Activated gamma-delta T cell treated with Interleukin-2 at 50 U/mL for 16 hours (primary cell): Measurements from ENCODE around the gene SLC29A1.

Experiments
- DNase-seq: peaks from one replicate; pipeline ENCODE4 v3.0.0-alpha.2; 2020

SLC29A1 gene

DNA sequence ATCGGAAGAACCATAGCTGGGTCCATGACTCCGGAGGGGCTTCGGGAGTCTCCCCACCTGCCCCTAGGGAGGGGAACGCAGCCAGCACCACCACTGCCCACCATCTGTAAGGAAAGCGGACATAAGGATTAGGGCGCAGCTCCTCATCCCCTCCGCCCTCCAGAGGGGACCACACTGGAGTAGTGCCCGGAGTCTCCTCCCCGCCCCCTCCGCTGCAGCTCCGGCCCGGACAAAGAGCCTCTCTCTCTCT is 33.3 kb downstream of the SLC29A1 start:
- no peak for DNase-seq

- peak; percentile 59 for DNase-seq
These were observed 33.8 kb downstream of the SLC29A1 start, which contains the start of gene SLC35B2 for GRCh38 chr6:44257025-44257752. Gene SLC35B2 (minus strand): TSS chr6:44257528. CDS start chr6:44257410, 118 bp downstream.

DNA sequence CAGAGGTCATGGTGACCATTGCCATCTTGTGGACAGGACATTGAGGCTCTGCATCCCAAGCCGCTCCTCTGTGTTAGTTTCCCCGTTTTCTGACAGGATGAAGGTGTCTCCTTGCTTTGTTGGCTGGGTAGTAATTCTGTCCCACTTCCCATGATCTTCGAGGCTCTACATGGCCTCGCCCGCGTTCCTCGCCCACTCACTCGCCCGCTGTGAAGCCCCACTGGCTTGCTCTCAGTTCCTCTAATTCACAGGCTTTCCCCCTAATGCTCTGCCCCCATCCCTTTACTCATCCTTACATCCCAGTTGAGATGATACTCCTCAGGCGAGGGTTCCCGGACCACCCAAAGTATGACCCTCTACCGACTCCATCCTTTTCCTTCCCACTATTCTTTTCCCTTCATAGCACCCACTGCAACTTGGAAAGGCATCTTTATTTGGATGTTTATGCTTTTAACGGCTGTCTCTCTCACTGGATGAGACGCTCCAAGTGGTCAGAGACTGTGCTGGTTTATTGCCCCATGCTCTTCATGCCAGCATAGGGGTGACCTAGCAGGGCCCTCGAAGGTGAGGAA is 34.4 kb downstream of the SLC29A1 start:
- no peak for DNase-seq

DNA sequence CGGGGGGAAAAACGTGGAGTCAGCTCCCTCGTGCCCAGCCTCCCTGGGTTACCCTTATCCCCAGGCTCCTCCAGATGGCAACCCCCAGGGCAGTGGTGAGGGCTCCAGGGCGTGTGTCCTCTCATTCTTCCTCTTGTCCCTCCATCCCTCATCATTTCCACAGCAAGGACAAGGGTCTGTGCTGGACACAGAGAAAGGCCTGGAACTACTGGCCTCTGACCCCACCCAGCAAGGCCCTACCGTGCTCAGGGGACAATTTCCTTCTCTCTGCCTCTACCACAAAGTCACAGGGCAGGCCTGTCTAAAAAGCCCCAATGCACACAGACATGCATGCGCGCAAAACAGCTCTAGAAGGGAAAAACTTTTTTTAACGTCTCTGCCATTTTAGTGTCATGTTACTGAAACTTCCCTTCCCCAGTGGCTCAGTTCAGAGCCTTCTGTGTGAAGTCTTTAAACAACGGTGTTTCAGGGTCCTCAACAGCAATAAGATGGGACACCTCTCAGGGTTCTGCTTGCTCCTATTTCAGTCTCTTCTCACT is 35.0 kb downstream of the SLC29A1 start:
- DNase-seq, result no peak

- DNase-seq, result no peak
These were observed 35.5 kb downstream of the SLC29A1 start for GRCh38 chr6:44258921-44259320.

GRCh38 chr6:44260011-44260410 is 36.6 kb downstream of the SLC29A1 start:
- no peak for DNase-seq

- DNase-seq, result no peak
These were observed 37.3 kb downstream of the SLC29A1 start for GRCh38 chr6:44260451-44261297.

GRCh38 chr6:44261581-44261980 is 38.2 kb downstream of the SLC29A1 start:
- no peak for DNase-seq

GRCh38 chr6:44262467-44263353 is 39.3 kb downstream of the SLC29A1 start:
- DNase-seq, result no peak

DNA sequence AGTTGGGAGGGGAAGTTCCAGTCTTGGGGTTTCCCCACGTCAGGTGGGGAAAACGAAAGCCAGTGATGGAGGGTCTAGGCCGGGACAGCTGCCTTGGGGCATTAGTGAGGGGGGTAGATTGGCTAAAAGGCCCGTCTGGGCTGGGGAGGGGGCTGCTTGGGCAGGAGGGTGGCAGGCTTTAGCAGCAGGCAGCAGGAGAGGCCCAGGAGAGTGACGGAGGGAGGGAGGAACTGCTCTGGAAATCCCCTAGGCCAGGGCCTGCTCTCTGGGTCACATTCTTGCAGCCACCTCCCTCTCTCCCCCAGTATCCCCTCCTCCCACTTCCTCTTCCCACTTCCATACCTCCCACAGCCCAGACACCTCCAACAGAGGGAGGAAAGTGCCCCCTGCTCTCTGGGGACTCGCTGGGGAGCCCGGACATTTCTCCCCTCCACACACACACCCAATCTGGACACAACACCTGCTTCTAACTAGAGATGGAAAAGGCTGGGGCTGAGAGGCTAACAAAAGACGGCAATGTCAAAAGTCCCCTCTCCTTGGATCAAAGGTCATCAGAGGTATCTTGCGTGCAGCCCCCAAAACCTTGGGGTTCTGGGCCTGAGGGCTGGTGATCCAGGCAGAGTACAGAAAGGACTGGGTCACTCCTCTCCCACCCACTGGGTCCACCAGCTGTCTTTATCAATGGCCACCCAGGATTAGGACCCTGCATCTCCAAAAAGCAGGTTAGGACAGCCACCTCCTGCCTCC is 40.1 kb downstream of the SLC29A1 start:
- DNase-seq, result no peak

DNA sequence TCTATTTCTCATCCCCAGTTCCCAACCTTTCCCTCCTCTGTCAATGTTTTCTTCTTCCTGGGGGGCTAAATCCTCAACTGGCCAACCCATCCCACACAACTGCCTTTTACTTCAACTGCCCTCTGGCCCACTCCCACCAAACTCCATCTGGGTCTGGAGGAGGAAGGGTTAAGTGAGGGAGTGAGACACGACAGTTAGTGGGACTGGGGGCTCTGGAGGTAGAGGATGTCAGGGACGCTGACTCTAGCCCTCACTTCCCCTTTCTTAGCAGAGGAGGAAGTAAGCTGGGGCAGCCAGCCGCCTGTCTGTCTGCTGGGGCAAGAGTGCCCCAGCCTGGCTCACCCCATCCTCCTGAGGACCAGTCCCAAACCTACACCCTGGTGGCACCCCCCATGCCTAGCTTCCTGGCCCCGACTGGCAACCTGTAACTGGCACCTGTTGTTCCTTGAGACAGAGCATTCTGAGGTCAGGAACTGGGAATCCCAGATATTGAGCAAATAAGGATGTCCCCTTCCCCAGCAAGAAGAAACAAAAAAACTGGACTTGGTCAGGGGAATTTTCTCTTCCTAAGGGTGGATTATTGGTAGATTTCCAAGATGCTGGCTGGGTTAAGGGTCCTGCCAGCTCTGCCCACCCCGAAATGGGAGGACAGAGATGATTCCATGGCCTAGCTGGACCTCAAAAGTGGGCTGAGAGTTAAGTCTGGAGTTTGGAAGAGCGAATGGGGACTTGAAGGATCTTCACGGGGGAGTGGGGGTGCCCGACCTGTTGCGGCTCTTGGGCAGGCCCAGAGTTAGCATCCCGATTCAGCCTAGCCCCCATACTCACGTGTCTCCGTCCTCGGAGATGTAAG is 41.0 kb downstream of the SLC29A1 start:
- DNase-seq, result peak; percentile 33

DNA sequence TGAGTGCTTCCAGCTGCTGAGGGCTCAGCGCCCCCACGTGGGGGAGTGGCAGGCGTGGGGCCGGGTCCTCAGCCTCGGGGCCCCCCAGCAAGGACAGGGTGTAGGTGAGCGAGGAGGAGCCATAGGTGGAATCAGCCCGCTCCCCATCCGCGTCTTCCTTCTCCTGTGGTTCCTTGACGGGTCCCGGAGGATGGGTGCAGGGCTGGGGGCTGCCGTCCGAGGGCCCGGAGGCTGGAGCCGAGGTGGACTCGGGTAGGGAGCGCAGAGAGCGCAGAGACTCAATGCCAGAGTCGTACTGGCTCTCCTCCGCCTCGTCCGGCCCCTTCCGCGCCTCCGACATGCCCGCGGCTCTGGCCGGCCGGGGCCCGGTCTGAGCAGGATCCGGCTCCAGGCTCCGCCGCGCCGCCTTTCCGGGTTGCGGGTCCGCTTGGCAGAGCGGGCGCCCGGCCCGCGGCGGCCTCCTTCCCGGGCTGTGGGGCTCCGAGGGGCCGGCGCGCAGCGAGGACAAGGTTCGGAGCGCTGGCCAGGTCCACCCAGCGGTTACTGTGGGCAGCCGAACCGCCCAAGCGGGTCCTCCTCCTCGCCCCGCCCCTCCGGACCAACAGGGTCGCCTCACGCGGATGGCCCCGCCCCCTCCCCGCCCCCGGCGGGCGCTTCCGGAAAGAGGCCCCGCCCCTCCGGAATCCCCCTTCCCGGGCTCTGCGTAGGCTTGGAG is 41.8 kb downstream of the SLC29A1 start, which contains the start of gene NFKBIE:
TSS of gene NFKBIE (minus strand) at position 545 of the 715 bp plus-strand sequence. CDS start at position 340, 205 bp downstream.
- DNase-seq, result peak; percentile 92

DNA sequence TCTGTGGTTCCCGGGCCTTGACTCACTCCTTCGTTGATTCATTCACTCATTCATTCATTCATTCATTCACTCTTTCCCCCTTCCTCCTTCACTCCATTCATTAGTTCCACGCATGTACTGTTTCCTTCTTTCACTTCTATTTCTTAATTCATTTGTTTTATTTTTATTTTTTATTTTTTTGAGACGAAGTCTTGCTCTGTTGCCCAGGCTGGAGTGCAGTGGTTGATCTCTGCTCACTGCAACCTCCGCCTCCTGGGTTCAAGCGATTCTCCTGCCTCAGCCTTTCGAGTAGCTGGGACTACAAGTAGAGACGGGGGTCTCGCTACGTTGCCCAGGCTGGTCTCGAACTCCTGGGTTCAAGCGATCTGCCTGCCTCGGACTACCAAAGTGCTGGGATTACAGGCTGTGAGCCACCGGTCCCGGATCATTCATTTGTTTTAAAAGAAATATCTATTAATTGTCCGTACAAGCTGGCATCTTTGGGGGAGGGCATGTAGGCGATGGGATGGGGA is 42.4 kb downstream of the SLC29A1 start:
- no peak for DNase-seq

GRCh38 chr6:44266347-44266746 is 43.0 kb downstream of the SLC29A1 start:
- no peak for DNase-seq

GRCh38 chr6:44267252-44267651 is 43.9 kb downstream of the SLC29A1 start:
- no peak for DNase-seq

DNA sequence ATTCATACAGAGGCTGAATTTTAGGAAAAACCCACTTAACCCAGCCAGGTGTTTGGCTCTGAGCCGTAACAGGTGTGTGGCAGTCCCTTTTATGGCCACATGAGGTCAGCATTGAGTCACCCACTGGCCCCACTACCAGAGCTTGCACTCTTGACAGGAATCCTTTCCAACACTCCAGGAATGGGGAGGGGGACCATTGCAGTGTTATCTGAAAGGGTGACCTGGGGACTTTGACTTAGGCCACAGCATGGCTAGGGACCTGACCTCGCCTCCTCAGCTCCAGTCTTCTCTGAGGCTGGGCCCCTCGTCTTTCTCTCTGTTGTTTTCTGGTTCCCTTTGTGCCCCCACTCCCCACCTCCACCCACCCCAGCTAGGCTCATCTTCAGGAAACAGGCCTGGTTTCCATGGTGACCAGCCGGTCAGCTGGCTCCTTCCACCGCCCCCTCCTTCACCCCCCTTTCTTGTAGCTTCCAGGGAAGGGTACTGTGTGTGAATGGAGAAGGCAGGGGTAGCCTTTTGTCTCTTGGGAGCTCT is 44.8 kb downstream of the SLC29A1 start:
- peak; percentile 55 for DNase-seq

DNA sequence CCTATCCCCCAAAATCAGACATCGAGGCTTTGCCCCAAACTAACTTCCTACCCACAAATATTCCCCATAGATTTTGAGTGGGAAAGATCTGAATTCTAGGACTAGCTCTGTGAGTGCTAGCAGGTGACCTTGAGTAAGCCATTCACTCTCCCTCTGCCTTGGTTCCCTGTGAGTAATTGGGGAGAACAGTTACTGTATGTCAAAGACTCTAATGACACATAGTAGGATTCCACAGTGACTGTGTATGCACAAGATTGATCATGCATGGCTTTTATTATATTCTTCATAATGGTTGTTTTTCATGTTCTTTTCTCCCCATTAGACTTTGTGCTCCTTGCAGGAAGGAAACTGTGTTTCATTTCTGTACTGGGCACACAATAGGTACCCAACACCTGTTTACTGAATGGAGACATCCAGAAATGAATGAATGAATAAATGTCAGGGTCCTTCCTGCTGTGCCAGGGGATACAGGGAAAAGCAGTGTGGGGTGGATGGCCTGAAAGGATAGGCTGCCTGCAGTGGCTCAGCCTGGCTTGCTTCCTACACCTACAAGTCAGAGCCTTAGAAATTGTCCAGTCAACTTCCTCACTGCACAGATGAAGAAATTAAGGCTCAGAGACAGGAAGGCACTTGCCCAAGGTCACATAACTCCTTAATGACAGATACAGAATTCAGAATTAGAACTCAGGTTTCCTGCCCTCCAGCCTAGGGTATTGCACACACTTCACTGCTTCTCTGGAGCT is 46.0 kb downstream of the SLC29A1 start:
- no peak for DNase-seq

DNA sequence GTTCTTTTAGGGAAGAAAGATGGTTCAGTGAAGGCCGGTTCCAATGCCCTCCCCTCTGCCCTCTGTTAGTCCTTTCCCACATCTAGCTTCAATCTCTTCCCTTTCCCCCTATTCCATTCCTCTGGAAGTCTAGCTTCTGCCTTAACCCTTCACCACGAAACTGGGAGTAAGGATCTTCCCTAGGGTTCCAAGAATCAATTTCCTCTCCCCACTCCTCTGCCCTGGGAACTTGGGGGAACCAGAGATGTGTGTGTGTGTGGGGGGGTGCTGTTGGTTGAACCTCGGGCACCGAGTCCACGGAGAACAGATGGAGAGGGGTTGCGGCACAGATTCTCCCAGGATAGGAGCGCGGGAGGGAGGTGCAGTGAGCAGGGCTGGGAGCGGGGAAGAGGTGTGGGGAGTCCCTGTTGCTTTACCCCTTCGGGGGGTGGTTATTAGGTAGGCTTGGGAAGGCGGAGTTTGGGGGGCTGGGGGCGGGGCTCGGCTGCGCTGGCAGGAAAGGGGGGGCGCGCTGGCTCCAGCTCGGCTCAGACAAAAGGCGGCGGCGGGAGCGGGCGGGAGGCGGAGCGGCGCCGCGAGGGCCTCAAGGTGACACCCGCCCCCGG is 46.6 kb downstream of the SLC29A1 start, which contains the start of gene TMEM151B:
TSS of gene TMEM151B (plus strand) at position 530 of the 605 bp plus-strand sequence. CDS start 293 bp downstream, outside the sequence.
- DNase-seq, result peak; percentile 25
